HT1080 (cell line): ENCODE results near the gene ARHGAP1. TPM values are rescaled to one million over a fixed set of nuclear protein-coding genes. Genes with fewer than 3 reads are reported as not detected.

Source experiments
- DNase-seq: peaks from one replicate; pipeline ENCODE4 v3.0.0-alpha.2; 2015; ENCODE audit warnings: low read depth
- total RNA-seq: library from RNA; depleted of rRNA; stranded (reverse); fragments of >200 nt; shearing (Covaris generic); gene quantifications from 2 replicates; pipeline ENCODE4 v1.2.3, GENCODE V29; 2014

ARHGAP1 gene
- total RNA-seq, 1 experiment from 2014 or later, result 46.9 TPM

DNA sequence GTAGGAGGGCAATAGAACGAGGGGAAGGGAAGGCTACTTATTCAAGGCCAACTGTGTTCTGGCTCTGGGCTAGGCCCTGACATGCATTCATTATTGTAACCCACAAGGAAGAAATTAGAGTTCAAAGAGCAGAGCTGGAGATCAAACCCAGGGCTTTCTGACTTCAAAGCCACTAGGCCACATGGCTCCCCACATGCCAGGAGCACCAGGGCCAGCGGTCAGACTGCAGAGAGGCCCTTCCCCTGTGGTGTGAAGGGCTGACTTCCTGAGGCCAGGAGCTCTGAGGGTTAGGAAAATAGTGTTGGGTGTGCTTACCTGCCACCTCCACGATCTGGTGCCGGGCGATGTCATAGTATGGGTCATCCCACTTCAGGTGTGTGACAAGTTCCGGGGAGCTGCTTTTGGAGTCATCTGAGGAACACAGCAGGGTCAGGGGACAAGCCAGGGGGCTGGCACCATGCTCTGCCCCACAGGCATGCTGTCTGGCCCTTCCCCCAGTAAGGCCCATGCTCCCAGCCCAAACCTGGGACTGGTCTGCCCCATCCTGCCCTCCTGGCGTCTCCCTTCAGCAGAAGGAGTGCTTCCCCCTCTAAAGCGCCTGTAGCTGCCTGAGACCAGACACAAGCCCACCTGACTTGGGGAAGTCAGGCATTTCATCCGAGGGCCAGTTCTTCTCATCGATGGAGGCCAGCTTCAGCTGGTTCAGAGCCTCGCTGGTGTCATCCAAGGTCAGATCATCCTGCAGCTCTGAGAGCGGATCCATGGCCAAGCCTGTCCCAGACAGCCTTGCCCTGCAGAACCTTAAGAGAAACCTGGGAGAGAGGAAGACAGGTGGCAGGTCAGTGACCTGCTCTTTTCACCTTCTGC lies 4.8 kb downstream of the ARHGAP1 start:
- no peak for DNase-seq

DNA sequence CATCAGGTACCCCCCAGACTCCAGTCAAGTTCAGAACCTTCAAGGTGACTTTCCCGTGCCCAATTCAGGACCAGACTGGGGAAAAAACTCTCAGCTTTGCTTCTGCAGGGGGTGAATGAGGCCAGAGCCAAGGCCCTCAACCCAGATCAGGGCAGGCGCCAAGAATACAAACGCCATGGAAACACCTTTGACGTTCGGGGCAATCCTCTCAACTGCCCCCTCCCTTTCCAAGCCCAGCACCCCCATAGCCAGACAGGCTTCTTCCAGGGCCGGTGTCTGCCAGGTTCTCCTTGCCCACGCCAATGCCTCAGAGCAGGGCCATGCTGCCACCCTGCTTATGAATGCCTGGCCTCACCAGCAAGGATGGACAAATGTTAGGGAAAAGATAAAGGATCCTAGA lies 5.8 kb downstream of the ARHGAP1 start:
- no peak for DNase-seq

DNA sequence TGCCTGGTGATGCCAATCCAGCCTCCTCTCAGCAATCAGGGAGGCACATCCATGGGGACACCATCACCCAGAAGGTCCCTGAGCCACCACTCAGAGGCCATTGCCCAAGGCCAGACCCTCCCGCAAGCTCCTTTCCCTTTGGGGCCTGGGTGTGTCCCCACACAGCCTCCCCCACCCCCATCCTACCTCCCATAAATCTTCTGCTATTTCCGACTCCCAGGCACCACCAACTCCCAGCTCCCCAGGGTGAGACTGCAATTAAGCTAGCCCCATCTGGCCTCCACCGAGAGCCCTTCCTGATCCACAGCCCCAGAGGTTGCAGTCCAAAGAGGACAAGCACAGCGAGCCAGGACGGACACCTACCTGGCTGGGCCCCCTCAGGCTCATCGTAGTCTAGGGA lies 6.3 kb downstream of the ARHGAP1 start:
- no peak for DNase-seq

DNA sequence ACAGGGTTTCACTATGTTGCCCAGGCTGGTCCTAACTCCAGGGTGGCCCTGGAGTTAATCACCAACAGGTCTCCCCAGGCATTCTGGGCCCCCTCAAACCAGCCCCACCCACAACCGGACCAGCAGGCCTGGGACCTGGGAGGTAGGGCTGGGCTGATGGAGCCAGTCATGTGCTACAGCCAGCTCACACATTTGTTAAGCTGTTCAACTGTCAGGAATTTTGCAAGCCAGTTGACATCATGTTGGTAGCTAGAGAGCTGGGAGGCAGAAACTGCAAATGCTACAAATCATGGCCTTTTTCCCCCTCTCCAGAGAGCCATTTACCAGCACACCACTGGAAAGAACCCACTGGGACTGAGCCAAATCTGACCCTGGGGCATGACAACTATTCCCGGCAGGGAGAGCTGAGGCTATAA lies 6.8 kb downstream of the ARHGAP1 start:
- no peak for DNase-seq

DNA sequence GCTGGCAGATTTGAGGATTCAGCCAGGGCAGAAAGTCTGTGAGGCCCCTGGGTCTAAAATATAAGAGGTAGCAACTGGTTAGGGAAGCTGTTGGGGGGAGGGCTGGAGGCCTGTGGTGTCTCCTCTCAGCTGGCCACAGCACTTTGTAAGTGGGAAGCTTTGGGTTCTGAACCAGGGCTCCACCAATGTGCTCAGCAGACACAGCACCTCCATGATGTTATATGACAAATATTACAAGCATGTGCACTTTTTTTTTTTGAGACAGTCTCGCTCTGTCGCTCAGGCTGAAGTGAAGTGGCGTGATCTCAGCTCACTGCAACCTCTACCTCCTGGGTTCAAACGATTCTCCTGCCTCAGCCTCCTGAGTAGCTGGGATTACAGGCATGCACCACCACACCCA lies 8.0 kb downstream of the ARHGAP1 start:
- no peak for DNase-seq

DNA sequence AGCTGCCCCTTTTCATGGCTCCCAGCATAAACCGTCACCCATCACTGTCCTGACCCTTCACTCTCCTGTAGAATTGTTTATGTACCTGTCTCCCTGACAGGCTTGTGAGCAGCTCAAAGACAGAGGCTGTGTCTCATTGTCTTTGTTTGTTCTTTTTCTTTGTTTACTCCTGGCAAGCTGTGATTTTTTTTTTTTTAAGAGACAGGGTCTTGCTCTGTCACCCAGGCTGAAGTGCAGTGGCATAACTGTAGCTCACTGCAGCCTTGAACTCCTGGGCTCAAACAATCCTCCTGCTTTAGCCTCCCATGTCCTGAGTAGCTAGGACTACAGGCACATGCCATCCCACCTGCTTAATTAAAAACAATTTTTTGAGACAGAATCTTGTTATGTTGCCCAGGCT lies 9.7 kb downstream of the ARHGAP1 start:
- no peak for DNase-seq

DNA sequence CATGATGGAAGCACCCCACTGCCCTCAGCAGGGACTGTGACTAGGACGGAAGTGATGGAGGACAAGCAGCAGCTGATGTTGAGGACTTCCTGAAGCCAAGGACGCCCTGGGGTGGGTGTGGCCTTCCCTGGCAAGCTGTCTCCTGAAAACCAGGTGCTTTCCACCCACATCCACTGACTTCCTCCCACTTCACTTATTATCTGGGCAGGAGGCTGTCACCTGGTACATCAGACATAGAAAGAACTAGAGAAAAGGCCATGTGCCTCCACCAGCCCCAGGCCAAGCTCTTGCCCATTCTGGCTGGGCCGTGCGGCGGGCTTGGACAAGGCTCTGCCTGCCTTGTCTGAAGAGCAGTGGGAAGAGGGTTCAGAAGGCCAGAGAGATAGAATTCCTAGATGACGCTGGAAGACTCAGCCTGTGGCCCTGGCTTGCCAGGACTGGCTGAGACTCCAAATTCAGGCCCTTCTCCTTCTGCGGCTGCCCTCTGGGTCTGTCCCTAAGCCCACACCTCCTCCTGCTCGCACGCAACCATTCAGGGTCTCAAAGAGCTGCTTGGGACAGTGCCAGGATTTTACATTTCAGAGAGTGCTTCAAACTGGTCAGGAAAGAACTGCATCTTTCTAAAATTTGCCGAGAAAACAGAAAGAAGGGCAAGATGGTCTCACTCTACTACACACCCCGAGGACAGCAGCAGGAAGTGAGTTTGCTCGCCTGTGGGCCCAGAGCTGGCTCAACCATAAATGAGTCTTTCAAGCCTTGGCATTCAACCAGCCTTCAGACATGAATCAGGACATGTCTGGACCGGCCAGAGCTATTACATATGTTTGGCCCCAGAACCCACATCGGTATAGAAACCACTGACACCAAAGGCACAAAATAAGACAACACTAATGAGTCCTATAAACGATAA lies 13.3 kb downstream of the ARHGAP1 start:
- peak; percentile 31 for DNase-seq

DNA sequence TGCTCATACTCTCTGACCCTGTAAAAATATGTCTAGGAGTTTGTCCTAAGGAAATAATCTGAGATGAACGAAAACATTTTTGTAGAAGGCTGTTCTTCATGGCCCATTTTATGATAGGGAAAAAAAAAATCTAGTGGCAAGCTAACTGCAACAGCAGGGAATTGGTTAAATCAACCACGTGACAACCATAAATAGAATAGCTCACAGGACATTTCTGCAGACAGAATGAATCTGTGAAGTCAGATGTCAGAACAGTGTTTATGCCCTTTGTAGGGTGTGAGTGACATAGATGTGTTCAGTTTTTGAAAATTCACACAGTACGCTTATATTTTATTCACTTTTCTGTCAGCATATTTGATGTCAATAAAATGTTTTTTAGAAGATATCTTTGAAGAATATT lies 16.1 kb downstream of the ARHGAP1 start:
- no peak for DNase-seq

DNA sequence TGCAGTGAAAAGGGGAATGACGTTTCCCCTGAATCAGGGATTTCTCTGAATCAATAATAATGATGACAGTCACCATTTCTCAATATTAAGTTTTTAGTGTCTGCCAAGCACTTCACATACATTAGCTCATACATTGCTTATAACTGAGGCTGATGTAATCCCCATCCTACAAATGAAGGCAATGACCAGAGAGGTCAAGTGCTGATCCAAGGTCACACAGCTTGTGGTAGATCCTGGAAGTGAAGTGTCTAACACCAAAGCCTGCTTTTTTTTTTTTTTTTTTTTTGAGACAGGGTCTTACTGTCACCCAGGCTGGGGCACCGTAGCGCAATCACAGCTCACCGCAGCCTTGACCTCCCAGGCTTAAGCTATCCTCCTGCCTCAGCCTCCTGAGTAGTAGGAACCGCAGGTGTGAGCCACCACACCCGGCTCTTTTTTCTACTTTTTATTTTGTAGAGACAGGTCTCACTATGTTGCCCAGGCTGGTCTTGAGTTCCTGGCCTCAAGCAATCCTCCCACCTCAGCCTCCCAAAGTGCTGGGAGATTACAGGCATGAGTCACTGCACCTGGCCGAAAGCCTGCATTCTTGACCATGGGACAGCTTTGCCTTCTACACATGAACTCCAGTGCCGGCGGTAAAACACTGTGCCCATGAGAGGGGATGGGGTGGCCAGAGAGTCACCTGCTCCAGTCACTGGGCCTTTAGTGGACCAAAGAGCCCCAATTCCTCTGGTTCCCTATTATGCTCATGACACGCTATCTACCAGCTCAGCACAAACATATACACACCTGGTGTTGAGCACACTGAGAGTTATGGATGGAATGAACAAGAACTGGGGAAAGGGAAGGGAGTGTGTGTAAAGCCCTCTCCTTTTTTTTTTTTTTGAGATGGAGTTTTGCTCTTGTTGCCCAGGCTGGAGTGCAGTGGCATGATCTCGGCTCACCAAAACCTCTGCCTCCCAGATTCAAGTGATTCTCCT lies 17.4 kb downstream of the ARHGAP1 start:
- DNase-seq, result peak; percentile 43

DNA sequence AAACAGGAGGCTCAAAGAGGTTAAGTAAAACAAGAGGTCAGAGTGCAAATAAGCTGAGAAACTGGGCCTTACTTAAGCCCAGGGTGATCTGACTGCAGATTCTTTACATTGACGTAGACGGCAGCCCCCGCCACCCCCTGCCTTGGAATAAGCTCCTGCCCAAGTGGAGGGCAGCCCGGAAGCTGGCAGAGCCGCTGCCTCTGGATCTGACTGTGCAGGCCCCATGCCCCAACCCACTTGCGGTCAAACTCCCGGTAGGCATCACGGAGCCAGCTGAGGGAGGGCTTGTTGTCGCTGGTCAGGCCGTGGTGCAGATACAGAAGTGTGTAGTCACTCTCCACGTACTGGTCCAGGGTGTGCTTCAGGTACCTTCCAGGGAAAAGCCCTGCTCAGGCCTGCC lies 18.6 kb downstream of the ARHGAP1 start:
- no peak for DNase-seq

DNA sequence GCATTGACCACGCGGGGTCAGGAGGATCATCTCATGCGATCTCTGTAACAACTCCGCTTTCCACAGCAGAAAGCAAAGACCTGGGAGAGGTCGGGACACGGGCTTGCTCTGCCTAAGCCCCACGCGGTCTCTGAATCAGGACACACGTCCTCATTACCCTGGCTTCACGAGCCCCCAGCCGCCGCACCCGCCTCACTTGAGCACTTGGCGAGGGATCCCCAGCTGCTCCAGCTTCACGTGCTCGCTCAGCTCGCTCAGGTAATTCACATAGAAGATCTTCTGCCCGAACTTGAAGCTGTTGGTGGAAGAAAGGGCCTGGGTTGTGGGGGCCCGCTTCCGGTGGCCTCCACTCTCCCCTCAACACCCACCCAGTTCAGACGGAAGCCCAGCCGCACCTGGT lies 19.6 kb downstream of the ARHGAP1 start:
- DNase-seq, result no peak

DNA sequence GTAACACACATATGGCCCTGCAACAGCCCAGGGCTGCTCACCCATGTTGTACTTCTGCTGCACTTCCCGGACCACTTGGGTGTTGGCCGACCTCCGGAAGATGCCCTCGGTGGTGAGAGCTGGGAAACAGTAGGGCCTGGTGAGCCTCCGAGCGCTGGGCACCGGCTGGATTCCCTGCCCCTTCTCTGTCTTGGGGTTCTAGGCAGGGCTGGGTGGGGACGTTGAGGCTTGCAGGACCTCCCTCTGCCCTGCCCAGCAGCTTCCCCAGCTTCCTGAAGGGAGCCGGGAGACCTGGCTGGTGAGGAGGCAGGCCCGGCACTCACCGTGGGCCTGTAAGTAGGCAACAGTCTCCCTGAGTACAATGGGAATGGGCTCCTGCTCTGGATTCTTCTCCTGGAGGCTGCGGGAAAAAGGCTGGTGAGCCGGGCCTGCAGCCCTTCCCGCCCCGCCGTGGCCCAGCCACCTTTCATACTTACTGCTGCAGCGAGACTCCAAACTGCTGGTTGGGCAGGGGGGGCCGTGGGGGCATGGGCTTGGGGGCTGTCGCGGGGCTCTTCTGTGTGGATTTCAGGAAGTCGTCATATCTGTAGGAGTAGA lies 20.2 kb downstream of the ARHGAP1 start:
- DNase-seq, result no peak

DNA sequence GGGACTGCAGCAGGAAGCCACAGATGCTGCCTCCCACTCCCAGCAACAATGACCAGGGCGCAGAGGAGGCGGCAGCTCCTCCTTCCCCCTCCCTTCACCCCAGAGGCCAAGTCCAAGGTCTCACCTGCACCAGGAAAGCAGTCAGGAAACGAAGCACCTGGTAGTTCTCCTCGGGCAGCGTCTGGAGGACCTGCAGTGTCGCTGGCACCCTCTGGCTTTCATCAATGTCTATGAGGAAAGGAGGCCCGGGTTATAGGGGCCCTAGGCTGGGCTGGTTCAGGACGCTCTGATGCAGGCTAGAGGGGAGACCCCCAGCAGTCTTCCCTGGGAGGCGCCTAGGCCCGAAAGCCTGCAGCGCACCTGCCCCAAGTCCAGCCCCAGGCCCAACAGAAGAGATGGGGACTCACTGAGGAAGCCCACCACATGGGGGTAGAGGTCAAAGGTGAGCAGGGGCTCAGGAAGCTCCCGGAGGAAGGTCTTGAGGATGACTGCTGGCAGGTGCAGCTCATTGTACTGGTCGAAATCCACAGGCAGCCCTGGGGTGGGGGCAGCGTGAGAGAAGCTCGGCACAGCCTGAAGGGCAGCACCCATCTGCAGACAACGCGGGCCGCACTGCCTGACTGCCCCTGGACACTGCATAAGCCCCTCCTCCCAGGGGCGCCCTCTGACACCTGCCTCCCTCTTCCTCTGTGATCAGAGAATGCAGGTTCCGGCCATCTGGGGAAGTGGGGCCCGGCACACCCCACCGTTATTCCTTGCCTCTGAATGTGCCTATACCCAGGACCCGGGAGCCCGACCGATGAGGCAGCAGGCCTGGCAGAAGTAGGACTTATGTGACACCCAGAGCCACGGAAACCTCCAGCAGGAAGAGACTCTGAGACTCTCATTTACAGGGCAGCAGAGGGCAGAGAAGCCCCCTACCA lies 20.9 kb downstream of the ARHGAP1 start:
- DNase-seq, result no peak

DNA sequence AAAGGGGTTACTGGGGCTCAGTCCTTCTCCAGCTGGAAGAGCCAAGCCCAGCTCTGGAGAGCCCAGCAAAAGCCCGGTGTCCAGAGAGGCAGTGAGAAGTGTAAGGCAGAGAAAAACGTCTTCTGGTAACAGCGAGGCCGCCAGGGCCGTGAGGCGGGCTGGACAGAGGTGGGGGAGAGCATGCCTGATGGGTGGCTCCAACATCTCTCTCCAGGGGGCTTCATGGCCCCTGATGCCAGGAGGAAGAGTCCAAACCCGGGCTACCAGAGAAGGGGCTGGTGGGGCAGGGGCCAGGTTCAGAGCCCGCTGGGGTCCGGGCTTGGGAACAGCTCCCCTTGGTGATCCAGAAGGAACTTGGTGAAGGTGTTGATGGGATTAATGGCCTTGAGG lies 21.7 kb downstream of the ARHGAP1 start:
- no peak for DNase-seq

DNA sequence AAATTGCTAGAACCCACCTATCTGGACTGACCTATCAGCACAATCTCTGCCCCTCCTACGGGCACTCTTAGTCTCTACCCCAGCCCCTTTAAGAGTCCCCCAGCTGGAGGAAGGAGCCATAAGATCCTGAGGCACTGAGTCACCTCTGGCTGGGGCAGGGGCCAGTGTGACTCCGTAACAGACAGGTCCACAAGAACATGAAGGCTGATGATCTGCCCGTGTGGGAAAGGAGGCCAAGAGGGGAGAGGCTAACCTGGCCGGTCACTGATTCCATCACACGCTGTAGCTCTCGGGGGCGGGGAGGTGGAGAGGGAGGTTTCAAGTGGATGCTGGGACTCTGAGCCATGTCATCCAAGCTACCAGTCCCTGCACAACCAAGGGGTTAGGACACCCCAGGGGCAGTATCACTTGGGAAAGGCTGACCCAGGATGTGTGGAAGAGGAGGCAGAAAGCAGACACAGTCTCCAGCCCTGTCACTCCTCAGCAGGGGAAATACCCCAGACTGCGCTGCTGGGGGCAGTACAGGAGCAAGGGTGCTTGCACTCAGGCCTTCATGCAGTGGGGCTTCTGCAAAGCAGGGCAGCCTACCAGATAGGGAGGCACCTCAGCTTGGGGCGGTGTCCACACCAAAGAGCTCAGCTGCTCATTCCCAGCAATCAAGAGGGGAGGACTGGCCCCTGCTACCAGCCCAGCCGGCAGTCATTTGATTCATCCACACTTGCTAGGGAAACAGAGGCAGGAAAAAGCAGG lies 22.3 kb downstream of the ARHGAP1 start:
- DNase-seq, result no peak

DNA sequence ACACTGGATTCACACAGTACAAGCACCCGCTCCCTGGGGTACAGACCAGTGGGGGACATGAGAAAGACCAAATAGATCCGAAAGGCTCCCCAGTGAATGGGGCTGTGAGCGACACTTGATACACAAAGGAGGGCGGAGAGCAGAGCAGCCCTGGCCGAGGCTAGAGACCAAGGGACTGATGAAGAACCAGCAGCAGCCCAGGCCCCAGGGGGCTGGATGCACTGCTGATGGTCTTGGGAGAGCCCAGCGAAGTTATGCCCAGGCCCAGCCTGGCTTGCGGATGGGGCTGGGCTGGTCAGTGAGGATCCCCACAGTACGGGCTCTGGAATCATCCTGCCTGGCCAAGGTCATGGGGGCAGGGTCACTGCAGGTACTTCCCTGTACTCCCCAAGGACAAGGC lies 23.2 kb downstream of the ARHGAP1 start:
- no peak for DNase-seq

DNA sequence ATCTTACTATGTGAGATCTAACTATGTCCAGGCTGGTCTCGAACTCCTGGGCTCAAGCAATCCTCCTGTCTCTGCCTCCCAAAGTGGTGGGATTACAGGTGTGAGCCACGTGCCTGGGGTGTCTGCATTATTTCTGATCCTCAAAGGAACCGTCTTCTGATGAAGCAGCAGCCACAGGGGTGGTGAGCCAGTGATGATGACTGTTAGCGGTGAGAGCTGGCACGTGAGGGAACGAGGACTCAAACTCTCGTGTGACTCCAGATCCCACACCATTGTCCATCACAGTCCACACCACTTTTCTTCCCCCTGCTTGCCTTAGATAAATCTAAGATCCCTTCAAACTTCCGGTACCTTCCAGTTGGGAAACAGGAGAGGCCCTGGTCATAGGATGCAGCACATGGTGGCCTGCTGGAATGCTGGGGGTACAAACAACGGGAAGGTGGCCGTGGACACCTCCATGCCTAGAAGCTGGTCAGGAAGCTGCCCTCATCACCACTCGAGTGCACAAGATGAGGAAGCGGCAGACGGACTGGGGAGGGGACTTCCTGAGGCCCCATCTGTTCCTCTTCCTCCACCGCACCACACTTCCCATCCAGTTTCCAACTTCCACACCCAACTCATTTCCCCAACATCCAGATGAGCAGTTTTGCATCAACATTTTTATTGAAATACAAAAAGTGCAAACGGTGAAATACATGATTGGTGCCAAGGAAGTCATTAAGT lies 23.8 kb downstream of the ARHGAP1 start:
- DNase-seq, result no peak

DNA sequence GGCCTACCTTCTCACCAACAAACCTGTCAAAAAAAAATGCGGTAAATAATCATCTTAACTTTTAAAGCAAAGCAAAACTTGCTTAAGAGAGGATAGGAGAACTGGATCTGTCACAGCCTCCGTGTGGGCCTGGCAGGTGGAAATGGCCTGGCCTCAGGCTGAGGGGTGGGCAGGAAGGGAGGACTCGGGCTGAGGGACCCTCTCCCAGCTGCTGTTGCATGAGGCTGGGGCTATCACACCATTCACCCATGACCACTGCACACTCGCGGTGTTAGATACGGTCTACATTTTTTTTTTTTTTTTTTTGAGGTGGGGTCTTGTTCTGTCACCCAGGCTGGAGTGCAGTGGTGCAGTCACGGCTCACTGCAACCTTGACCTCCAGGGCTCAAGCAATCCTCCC lies 24.5 kb downstream of the ARHGAP1 start:
- DNase-seq, result no peak
